Left lobe of liver (tissue), 2 donors: Measurements from ENCODE around the gene BCAN. TPM values are rescaled to one million over a fixed set of nuclear protein-coding genes. Genes with fewer than 3 reads are reported as not detected.

Source experiments
- ATAC-seq: fragments of 200-7000 bp; cut with Tn5 transposase; one replicate; pipeline ENCODE4 v1.9.1; 2020; ENCODE audit warnings: mild to moderate bottlenecking, moderate library complexity
- DNase-seq: peaks from one replicate; pipeline ENCODE4 v3.0.0-alpha.2; 2020; ENCODE audit warnings: low spot score
- total RNA-seq: library from RNA; stranded (reverse); gene quantifications from one replicate; pipeline ENCODE4 v1.2.1, GENCODE V29; 2021
- donor health status: DM: no; HTN: no; CAD: no; lungs with moderate emphysema.
- donor health status: DM: no; HTN: yes; CAD: no.

The BCAN gene
- total RNA-seq, 1 donor from 2014 or later: not detected

DNA sequence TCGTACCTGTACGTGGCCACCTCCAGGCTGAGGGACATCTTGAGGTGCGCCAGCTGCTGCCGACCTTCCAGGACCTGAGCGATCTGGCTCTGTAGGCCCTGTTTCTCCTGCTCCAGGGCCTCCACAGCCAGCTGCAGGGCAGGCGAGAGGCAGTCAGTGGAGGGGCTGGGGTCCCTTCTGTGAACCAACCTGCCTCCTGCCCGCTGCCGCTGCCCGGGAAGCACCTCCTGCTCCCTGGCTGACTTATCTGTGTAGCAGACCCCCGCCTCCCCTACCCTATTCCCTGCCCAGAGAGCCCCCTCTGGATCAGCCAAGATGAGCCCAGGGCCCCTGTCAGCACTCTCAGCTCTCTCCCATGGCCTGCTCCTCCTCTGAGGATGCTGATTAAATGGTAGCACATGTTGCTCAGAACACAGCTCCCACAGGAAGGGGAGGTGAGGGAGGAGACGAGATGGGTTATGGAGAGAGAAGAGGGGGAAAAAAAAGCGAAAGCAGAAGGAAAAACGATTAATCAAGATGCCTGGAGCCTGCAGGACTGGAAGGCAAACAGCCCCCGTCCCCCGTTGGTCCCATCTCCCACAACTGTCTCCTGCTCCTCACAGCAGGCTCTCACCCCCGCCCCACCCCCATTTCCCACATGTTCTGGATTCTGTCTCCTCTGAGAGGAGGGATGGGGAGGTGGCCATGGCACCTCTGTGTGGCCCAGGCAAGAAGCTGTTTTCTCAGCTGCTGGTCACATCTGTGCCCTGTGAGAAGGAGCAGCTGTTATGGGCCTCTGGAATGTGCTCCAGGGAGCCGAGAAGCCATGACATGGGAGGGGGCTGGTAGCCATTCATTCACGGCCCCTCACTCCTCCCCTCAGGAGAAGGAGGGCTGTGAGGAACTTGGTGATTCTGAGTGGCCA is 33.5 kb downstream of the BCAN start:
- ATAC-seq (no peak), DNase-seq (no peak)

DNA sequence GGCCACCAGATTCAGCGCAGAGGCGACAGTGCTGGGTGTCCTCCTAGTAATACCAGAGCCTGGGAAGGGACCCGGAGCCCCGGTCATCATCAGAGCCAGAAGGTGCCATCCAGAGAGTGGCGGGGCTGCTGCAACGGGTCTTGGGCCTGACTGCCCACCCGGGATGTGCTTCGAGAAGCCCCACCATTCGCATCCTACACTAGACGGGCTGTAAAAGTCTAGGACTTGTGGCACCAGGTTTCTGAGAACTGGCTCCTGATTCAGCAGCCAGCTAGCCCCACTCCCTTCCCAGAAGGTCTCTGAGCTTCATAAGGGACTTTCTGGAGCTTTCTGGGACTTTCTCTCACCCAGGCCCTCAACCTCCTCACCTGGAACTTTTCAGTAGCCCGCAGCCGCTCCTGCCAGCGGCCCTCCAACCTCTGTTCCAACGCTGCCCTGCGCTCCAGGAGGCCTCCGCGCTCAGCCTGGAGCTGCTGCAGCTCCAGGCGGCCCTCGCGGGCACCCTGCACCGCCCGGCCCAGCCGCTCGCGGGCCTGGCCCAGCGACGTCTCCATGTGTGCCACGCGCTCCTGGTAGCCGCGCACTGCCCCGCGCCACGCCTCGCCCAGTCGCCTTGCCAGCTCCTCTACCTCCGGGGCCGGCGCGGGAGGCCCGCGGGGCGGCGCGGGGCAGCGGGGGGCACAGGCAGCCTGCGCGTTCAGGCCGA is 34.4 kb downstream of the BCAN start:
- no peak for DNase-seq
- peak; percentile 17 for ATAC-seq

DNA sequence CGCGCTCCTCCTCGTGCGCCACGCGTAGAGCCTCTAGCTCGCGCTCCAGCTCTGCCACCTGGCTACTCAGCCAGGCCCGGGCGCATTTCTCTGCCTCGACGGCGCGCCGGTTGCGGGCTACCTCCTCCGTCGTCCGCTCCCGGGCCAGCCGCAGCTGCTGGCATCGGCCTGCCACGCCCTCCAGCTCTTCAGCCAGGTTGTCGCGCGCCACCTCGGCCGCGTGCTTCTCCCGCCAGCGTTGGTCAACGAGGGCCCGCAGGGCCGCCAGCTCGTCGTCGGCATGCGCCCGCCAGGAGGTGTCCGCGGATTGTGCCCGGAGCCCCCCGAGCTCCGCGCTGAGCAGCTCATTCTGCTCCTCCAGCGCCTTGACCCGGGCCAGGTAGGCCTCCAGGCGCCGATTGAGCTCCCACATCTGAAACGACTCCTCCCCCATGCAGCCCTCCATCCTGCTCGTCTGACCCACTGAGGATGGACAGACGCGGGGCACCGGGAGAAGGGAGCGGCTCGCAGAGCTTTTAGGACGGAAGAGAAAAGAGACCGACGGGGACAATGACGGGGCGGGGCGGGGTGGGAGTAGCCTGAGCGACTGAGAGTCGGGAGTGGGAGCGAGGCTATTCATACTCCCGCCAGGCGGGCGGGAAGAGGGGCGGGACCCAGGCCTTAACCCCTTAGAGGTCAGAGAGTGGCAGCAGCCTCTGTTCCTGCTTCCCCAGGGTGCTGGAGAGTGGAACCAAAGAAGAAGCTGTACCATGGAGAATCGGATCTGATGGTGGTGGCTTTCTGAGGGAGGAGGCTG is 35.1 kb downstream of the BCAN start, which contains the start of gene NES:
Gene NES, minus strand, starts transcription at position 588 of the 796 bp plus-strand sequence. Its CDS starts 143 bp downstream, at position 445.
- ATAC-seq (peak; percentile 57), DNase-seq (no peak)

DNA sequence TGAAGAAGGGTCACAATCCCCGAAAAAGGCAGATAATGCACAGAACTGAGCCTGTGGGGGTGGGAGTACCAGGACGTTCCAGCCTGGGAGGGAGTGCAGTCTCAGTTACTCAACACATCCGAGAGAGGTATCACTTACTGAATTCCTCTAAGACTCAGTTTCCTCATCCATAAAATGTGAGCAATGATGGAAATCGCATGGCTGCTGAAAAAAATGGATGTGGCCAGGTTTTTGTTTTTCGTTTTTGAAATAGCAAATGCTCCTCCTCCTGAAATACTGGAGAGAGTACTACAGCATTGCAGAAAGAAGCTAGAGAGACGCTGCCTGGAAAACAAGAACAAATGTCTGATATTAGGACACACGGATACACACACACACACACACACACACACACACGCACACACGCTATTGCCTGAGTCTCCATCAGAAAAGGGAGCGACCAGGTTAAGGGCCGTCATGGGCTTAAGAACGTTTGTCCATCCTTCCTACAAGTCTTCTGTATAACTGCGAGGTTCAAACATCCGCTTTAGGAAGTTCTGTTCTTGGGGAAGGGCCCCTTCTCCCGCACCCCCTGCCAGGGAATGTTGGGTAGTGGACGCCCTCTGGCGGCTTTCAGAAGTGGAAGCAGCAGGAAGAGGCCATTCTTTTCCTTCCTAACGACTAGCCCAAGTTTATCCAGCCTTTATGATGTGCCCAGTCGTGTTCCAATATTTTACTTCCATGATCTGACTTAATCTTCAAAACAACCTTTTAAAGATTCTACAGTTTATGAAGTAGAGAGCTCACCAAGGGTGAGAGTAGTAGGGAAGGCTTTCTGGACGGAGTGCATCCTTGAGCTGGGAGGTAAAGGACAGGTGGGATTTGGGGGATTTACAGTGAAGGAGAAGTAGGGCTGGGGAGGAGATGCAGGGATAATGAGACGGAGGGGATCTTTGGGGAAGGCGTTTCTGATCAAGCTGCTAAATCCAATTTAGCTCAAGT is 36.0 kb downstream of the BCAN start:
- ATAC-seq: peak; percentile 70

DNA sequence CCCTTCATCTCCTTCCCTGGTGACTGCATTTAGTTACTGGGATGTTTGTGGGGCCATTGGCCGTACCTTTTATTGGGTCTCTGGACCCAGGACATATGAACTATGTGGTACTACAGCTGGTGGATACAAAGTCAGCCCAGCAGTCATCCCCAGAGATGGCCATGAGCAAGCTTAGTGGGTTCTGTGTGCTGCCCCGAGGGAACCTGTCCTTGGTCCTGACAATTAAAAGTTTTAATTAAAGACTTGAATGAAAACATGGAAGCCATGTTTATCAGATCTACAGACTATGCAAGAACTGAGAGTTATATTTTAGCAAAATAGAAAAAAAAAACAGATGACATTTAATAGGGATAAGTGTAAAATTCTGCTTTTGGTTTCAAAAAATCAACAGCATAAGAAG is 38.1 kb downstream of the BCAN start:
- DNase-seq (no peak), ATAC-seq (no peak)

More for the DNA sequence above, 36.0 kb downstream of the BCAN start:
- no peak for DNase-seq

DNA sequence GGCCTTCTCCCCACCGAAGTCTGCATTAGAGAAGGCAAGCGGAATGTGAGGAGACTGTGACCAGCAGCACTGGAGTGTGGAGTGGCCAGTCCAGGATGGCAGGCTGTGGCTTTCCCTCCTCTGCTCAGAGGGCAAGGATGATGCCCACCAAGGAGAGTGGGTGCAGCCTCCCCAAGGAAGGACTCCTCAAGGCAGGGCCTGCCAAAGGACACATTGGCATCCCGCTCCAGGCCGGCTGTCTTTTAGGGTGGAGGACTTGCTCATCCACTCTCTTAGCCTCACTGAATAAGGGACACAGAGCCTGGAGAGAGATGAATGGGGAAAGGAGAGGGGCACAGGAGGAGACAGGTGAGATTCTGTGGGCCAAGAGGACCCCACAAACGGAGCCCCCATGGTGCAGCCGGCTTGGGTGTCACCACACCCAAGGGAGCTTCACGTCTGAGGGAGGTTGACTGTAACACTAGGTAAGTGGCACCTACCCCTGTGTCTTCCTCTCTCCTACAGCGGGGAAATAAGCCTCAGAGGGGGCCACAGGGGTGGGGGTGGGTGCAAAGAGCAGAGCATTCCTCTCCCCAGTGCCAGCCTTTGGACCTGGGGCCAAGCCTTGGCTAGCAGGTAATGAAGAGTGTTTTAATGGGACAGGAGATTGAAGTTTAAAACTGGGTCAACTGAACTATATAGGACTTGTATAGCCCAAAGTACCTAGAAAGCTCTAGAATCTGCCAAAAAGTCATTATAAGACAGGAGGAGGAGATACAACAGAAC is 39.5 kb downstream of the BCAN start:
- DNase-seq (no peak), ATAC-seq (no peak)

DNA sequence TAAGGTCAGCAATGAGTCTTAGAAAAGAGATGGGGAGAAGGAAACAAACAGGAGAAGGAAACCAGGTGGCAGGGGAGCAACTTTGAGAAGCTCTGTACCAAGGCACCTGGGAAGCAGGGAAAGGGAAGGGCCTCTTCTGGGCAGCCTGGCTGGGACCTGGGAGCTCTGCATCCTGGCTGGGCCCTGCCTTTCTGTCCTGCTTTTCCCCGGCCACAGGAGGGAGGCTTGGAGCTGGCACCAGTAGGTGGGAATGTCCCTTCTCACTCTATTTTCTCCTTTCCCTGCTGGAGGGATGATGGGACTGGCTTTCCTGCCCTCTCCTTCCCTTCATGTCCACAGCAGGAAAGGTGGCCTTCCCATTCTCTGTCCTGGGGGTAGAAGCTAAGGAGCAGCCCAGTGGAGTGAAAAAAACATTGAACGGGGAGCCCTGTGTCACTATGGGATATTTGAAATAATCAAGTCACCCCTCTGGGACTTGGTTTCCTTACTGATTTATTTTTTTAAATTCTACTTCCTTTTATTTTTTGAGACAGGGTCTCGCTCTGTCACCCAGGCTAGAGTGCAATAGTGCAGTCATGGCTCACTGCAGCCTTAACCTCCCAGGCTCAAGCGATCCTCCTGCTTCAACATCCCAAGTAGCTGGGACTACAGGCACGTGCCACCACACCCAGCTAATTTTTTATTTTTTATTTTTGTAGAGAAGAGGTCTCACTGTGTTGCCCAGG is 40.4 kb downstream of the BCAN start:
- no peak for DNase-seq
- no peak for ATAC-seq

DNA sequence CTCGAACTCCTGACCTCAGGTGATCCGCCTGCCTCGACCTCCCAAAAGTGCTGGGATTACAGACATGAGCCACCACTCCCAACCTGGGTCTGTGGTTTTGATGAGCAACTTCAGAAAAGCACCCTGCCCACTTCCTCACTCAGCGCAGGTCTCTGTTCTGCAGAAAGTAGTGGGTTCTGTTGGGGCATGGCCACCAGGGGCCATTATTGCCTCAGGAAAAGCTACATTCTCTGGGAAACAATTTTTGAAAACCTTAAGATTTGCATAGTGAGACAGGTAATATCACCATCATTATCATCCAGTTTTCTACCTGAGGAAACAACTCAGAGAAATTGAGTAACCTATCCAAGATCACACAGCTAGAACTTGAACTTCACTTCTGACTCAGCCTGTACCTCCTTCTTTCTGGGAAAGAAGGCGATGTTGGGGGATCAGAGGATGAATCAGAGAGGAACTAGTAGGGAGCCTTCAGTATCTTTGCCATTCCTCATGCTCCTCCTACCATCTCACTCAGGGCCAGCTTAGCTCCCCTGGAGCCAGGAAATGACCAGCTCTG is 42.4 kb downstream of the BCAN start:
- DNase-seq: no peak
- ATAC-seq: no peak

DNA sequence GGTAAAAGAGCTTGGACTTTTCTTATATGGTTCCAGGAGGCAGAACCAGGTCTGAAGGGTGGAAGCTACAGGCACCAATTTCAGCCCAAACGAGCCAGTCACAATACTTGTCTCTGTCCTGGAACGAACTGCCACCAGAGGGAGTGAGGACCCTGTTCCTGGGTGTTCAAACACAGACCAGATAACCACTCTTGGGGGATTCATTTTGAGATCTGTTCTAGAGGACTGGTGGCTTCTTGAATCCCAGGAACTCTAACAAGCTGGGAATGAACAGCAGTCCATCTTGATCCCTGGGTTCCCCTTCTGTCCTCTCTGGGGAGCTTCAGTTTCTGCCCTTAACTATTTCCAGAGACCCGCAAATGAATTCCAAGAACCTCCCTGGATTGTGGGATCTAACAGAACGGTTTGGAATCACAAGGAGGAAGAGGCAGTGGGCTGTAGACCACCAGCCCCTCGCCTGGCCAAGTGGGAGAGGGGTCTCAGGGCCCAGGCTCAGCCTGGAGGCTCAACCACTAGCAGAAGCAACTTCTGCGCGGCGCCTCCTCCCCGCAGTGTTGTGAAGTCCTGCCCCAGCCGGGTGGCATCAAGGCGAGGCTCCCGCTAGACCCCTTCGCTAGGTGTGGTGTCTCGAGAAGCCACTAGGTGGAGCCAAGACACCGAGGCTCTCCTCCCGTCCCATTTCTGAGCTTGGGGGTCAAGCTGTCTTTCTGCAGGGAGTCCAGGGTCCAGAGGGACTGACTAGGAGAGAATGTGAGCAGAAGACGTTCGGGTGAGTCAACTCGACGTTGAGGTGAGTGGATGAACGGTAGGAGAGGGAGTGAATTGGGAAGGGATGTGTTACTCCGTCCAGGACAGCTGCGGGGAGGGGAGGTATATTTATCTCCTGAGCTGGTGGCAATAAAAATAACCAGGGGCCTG is 47.4 kb downstream of the BCAN start:
- DNase-seq (peak; percentile 64), ATAC-seq (peak; percentile 96)

DNA sequence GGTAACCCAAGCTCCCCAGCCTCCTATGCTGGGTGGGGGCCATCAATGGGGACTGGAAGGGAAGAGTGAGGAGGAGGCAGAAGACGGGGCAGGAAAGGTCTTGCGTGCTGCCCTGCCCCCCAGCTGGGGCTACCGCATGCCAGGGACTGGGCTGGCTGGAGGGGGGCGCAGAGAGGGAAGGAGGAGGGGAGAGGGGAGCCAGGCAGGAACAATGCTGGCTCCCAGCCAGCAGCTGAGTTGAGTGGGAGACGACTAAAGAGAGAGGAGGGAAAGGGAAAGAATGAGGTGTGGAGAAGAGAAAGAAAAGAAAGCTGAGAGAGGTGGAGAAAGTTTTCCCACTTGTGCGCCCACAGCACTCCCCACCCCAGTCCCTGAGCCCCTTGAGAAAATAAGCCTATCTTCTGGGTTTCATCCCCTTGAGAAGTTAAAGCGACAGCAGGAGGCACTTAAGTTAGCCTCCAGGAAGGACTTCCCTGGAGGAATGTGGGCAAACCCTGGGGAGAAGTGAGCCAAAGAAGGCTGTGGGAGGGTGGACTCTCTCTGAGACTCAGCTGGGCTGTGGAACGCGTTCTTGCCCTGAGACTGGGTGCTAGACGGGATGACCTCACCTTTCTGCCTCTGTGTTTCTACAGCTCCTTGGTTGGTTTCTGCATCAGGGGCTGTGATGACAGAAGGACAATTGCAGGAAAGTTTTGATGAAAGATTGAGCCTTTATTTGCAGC is 48.2 kb downstream of the BCAN start:
- no peak for ATAC-seq
- DNase-seq: no peak

DNA sequence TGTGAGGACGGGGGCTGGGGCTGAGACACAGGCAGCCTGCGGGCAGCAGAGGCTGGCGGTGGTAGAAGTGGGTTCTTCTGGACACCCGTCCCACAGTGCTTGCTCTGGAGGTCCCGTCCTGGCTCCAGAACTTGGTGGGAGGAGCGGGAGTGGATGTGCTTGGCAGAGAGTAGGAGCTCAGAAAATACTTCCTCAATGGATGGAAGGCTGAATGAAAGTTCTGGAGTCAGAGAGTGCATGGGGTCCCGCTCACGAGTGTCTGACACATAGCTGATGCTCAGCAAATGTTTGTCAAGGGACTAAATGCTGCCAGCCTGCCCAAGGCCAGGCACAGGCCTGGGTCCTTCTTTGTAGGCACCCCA is 48.7 kb downstream of the BCAN start:
- ATAC-seq (no peak), DNase-seq (no peak)

DNA sequence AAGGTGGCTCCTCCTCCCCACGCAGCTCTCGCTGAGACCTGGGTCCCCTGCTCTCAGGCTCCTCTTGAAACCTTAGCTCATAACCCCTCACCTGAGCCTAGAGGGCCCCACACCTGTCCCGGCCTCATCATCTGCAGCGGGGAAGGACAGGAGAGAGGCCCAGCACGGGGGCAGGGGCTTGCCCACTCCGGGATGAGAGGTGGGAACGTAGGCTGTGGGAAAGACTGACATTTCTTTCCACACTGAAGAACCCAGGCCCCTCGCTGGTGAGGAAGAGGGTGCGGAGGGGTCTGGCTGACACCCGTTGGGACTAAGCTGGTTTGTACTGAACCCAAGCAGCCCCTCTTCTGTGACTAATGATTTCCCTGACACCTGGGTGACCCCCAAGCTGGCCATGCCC is 49.3 kb downstream of the BCAN start:
- ATAC-seq (no peak), DNase-seq (no peak)

DNA sequence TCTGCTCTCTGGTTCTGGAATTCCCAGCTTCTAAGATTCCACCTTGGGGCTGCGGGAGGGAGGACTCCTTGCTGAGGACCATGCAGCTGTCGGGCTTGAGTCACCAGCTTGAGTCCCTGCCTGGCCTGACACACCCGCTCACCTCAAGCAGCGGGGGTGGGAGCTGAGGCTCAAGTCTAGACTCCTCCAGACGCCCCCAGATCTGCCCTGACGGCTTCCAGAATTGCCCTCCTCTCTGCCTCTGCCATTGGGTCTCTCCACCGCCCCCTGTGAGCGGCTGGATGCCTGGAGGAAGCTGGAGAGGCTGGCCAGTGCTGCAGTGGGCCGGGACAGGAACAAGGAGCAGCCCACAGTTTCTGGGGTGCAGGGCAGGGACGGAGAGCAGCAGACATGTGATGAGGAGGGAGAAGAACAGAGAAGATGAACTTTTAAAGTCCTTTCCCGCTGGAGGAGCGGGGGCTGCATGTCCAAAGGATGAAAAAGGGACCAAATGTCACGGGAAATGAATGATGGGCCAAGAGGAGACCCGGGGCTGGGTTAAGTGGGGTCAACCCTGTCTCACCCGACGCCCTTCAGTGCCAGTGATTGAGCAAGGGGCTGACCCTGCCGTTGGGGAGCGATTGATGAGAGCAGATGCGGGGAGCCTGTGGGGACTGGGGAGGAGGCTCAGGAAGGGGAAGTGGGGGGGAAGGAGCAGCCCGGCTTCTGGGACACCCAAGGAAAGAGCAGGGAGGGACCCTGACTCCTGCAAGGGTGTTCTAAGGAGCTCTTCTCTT is 49.9 kb downstream of the BCAN start:
- ATAC-seq (no peak), DNase-seq (no peak)

DNA sequence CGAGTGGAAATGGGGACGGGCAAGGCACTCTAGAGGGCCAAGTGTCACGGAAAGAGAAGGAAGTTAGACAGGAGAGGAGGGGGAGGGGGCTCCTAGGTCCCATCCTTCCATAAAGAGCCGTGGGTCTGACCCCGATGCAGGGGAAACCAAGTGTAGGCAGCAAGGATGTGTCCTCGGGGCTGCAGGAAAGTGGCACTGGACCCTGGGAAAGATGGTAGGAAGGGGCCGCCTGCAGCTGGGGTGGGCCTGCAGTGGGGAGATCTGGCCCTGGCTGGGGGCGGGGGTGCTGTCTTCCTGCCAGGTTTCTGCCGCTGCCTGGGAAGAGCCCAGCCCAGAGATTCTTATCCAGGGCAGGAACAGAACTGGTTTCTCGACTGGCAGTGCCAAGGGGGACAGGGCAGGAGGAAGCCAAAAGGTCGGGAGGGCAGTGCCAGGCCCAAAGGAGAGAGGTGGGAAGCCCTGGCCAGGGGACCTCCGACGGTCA is 50.6 kb downstream of the BCAN start:
- ATAC-seq (no peak), DNase-seq (no peak)

DNA sequence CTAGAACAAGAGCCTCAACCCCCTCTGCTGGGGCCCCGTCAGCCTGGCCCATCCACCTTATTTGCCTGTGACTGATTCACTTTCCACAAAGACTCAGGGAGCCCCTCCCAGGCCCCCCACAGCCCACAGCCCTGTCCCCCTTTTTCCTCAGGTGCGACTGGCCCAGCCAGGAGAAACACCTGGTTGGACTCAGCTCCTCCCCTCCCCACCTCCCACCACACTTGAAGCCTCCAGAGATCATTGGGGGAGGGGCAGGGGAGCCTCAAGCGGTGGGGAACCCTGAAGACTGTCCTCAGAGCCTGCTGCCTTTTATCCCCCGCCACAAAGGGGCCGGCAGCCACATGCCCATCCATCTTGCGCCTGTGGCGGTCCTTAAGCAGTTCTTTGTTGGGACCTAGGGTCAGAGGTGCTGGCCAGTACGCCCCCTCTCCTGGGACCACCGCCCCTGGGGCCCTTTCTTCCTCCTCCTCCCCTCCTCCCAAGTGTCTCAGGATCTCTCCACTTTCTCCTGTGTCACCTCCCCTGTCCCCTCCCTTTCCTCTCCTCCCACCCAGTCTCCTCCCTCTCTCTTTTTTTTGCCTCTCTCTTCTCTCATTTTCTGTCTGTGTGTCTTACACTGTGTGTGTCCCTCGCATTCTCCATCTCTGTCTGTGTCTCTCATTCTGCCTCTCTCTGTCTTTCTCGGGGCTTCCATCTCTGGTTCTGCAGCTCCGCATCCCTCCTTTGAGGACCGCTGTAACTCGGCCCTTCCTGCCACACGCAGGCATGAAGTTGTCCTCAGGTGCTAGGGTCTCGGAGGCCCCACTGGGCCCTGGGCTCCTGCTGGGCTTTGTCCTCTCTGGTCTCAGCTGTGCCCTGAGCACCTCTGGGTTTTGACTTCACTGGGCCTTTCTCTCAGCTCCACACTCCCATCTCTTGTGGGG is 51.3 kb downstream of the BCAN start:
- no peak for DNase-seq
- ATAC-seq: no peak
